ENCODE measurements around the gene JUN. TPM values are rescaled to one million over a fixed set of nuclear protein-coding genes. Genes with fewer than 3 reads are reported as not detected.

JUN gene
- polyA plus RNA-seq, 3 donors: 29.3 to 330 (median 31.3) TPM

DNA sequence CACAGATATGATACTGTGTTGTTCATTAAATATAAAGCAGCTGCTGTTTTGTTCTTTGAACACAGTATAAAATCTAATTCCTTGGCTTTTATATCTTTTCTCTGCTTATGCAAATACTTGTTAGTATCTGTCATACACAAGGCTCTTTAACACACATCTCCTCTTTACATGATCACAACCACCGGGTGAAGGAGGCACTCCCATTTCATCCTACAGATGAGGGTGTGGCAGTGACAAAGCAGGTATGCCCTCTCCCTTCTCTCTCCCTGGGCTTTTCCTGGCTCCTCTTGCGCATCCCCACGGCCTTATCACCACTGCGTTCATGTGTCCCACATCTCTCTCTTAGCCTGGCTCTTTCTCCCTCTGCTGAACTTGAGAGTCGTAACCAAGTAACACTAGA lies 38.2 kb downstream of the JUN start:
- Histone ChIP-seq H3K4me3 (replicated peaks in 1 of 3; ENCODE audit: low read depth in 2 of 3, low read length in 3 of 3) (no peak overlapping the region), H3K36me3 (replicated peaks in 1 of 2; ENCODE audit: control insufficient read depth in 1 of 2, insufficient read depth in 2 of 2, low read length in 2 of 2) (no peaks in the 10 kb centered on the region), H3K9me3 (replicated peaks in 1 of 2; ENCODE audit: control insufficient read depth in 1 of 2, insufficient read depth in 1 of 2, low read length in 2 of 2) (no peaks in the 10 kb centered on the region), H3K27me3 (ENCODE audit: control insufficient read depth in 2 of 2, insufficient read depth in 2 of 2, low read length in 2 of 2) (no peaks in the 10 kb centered on the region), H3K4me2 (replicated peaks; ENCODE audit: extremely low read depth, low read length, poor library complexity, severe bottlenecking) (no peak overlapping the region), H4K20me1 (ENCODE audit: insufficient read depth, low read length) (no peaks in the 10 kb centered on the region), H2AFZ (ENCODE audit: insufficient read depth, low read depth, low read length, poor library complexity, severe bottlenecking) (no peak overlapping the region), H3K4me1 (ENCODE audit: control insufficient read depth in 1 of 2, insufficient read depth in 2 of 2, low read length in 2 of 2) (no peaks in the 10 kb centered on the region), H3K9ac (ENCODE audit: insufficient read depth, low read length, poor library complexity, severe bottlenecking) (no peak overlapping the region), H3K27ac (ENCODE audit: low read depth in 1 of 2, low read length in 2 of 2) (no peak overlapping the region), H3K79me2 (ENCODE audit: insufficient read depth, low read length) (no peaks in the 10 kb centered on the region)
- Mint-ChIP-seq H3K9me3 (peaks cover 0 to 5% (median 2%) of the 10 kb centered on the region in 7 donors), H3K36me3 (no peaks in the 10 kb centered on the region), H3K27me3 (ENCODE audit: low read depth in 3 of 3) (peaks cover 2 to 7% (median 5%) of the 10 kb centered on the region in 3 donors), H3K27ac (peak overlapping the region in 1 of 7 donors; percentile 61), H3K4me3 (no peak overlapping the region), H3K4me1 (no peaks in the 10 kb centered on the region)
- intact Hi-C loops (cut with micrococcal nuclease): loop anchor here in 1 of 2 donors (10.0 kb wide), 2 partner anchors 959 to 1009 kb away; no protein-coding TSS in a partner anchor
- DNase-seq: no peak
- 85% methylated on average over 5 of the region's 5 CpGs for WGBS (ENCODE audit: insufficient coverage)
- TF ChIP-seq, protein P1, sequence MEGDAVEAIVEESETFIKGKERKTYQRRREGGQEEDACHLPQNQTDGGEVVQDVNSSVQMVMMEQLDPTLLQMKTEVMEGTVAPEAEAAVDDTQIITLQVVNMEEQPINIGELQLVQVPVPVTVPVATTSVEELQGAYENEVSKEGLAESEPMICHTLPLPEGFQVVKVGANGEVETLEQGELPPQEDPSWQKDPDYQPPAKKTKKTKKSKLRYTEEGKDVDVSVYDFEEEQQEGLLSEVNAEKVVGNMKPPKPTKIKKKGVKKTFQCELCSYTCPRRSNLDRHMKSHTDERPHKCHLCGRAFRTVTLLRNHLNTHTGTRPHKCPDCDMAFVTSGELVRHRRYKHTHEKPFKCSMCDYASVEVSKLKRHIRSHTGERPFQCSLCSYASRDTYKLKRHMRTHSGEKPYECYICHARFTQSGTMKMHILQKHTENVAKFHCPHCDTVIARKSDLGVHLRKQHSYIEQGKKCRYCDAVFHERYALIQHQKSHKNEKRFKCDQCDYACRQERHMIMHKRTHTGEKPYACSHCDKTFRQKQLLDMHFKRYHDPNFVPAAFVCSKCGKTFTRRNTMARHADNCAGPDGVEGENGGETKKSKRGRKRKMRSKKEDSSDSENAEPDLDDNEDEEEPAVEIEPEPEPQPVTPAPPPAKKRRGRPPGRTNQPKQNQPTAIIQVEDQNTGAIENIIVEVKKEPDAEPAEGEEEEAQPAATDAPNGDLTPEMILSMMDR (IDR thresholded peaks at IDR 0.05): no peak

DNA sequence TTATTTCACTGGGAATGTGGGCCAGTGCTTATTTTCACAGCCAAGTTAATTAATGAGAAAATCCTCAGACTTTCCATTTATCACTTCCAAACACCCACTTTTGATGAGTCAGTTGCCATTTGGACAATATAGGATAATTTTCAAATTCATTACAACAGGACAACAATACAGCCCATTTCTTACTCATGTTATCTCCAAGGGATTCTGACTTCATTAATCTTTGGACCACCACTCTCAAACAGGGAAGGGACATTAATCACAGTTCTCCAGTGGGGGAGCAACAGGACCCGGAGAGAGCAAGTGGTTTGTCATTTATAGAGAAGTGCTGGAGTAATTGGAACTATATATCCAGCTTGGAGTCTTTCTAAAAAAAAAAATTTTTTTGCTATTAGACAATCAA lies 38.7 kb downstream of the JUN start:
- TF ChIP-seq, protein P1 (IDR thresholded peaks at IDR 0.05): no peak

More for the DNA sequence above, 38.7 kb downstream of the JUN start:
- Mint-ChIP-seq H3K27me3 (ENCODE audit: low read depth in 3 of 3) (peaks cover 2 to 7% (median 5%) of the 10 kb centered on the region in 3 donors), H3K36me3 (no peaks in the 10 kb centered on the region), H3K27ac (no peak overlapping the region), H3K4me3 (no peak overlapping the region), H3K9me3 (peaks cover 0 to 5% (median 2%) of the 10 kb centered on the region in 7 donors), H3K4me1 (no peaks in the 10 kb centered on the region)
- WGBS (ENCODE audit: insufficient coverage): no CpG with 5 or more reads among the region's 1 CpG
- Histone ChIP-seq H3K9ac (ENCODE audit: insufficient read depth, low read length, poor library complexity, severe bottlenecking) (no peak overlapping the region), H3K27me3 (ENCODE audit: control insufficient read depth in 2 of 2, insufficient read depth in 2 of 2, low read length in 2 of 2) (no peaks in the 10 kb centered on the region), H3K4me2 (replicated peaks; ENCODE audit: extremely low read depth, low read length, poor library complexity, severe bottlenecking) (no peak overlapping the region), H4K20me1 (ENCODE audit: insufficient read depth, low read length) (no peaks in the 10 kb centered on the region), H3K4me3 (replicated peaks in 1 of 3; ENCODE audit: low read depth in 2 of 3, low read length in 3 of 3) (no peak overlapping the region), H3K27ac (ENCODE audit: low read depth in 1 of 2, low read length in 2 of 2) (no peak overlapping the region), H3K9me3 (replicated peaks in 1 of 2; ENCODE audit: control insufficient read depth in 1 of 2, insufficient read depth in 1 of 2, low read length in 2 of 2) (no peaks in the 10 kb centered on the region), H3K4me1 (ENCODE audit: control insufficient read depth in 1 of 2, insufficient read depth in 2 of 2, low read length in 2 of 2) (no peaks in the 10 kb centered on the region), H3K36me3 (replicated peaks in 1 of 2; ENCODE audit: control insufficient read depth in 1 of 2, insufficient read depth in 2 of 2, low read length in 2 of 2) (no peaks in the 10 kb centered on the region), H3K79me2 (ENCODE audit: insufficient read depth, low read length) (no peaks in the 10 kb centered on the region), H2AFZ (ENCODE audit: insufficient read depth, low read depth, low read length, poor library complexity, severe bottlenecking) (no peak overlapping the region)
- no peak for DNase-seq
- intact Hi-C loops (cut with micrococcal nuclease): loop anchor here in 1 of 2 donors (10.0 kb wide), 2 partner anchors 960 to 1010 kb away; no protein-coding TSS in a partner anchor

All from CD14-positive monocyte (primary cell).